H1 (cell line): Measurements from ENCODE around the gene OBP2B.

Experiments
- ASH2L ChIP-seq: fragments of 200-600, 300-600 bp; sonication (generic); IDR thresholded peaks from one replicate; pipeline ENCODE4 v1.7.1; 2017; ENCODE audit warnings: low read length
- CREB1 ChIP-seq: IDR thresholded peaks from 2 replicates; pipeline ENCODE4 v1.6.1; 2012; ENCODE audit warnings: inconsistent platforms
- CTCF ChIP-seq, 3 experiments: IDR thresholded peaks; 1 replicate in 2 of 3; 2 replicates in 1 of 3; pipeline versions ENCODE4 v1.5.1 to v1.6.1; 2011; ENCODE audit warnings: low read length in 3 of 3, mild to moderate bottlenecking in 3 of 3, inconsistent platforms in 2 of 3, low read depth in 1 of 3, moderate library complexity in 1 of 3; ENCODE audit not compliant: insufficient read depth in 1 of 3; ENCODE audit errors: control extremely low read depth in 1 of 3
- EZH2 ChIP-seq: fragments of 200-600 bp; sonication (generic); IDR thresholded peaks from 2 replicates; pipeline ENCODE4 v1.7.1; 2012; ENCODE audit warnings: low read depth, mild to moderate bottlenecking, moderate library complexity, low read length, inconsistent platforms; ENCODE audit not compliant: severe bottlenecking
- HDAC2 ChIP-seq, 2 experiments: fragments of 300-600 bp in 1 of 2; sonication (generic) in 1 of 2; IDR thresholded peaks; 2 replicates each; pipeline ENCODE4 v1.6.1; 2011 to 2012; ENCODE audit warnings: low read depth in 2 of 2, low read length in 2 of 2, mild to moderate bottlenecking in 2 of 2, moderate library complexity in 2 of 2, borderline replicate concordance in 1 of 2, inconsistent platforms in 1 of 2
- MAX ChIP-seq: IDR thresholded peaks from 2 replicates; pipeline ENCODE4 v1.6.1; 2012; ENCODE audit warnings: inconsistent platforms
- NANOG ChIP-seq: IDR thresholded peaks from 2 replicates; pipeline ENCODE4 v1.6.1; 2011; ENCODE audit warnings: low read length, low read depth, mild to moderate bottlenecking, inconsistent platforms; ENCODE audit not compliant: insufficient read depth, poor library complexity, severe bottlenecking
- POLR2AphosphoS5 ChIP-seq: IDR thresholded peaks from 2 replicates; pipeline ENCODE4 v1.6.1; 2011; ENCODE audit warnings: low read depth, low read length
- SRF ChIP-seq: IDR thresholded peaks from 2 replicates; pipeline ENCODE4 v1.6.1; 2011; ENCODE audit warnings: mild to moderate bottlenecking, low read depth, low read length, moderate library complexity
- TAF1 ChIP-seq: IDR thresholded peaks from 2 replicates; pipeline ENCODE4 v1.6.1; 2011; ENCODE audit warnings: mild to moderate bottlenecking, low read depth, low read length
- TBP ChIP-seq: IDR thresholded peaks from 2 replicates; pipeline ENCODE4 v1.6.1; 2011; ENCODE audit warnings: low read depth, low read length, improper control_type of control experiment
- TCF12 ChIP-seq: IDR thresholded peaks from 2 replicates; pipeline ENCODE4 v1.6.1; 2011; ENCODE audit warnings: low read depth, mild to moderate bottlenecking, low read length
- YY1 ChIP-seq: IDR thresholded peaks from 2 replicates; pipeline ENCODE4 v1.6.1; 2011; ENCODE audit warnings: low read depth, mild to moderate bottlenecking, low read length
- ZNF274 ChIP-seq: IDR thresholded peaks from 2 replicates; pipeline ENCODE4 v1.7.0; 2012; ENCODE audit warnings: low read length, borderline replicate concordance; ENCODE audit errors: extremely low read depth

DNA sequence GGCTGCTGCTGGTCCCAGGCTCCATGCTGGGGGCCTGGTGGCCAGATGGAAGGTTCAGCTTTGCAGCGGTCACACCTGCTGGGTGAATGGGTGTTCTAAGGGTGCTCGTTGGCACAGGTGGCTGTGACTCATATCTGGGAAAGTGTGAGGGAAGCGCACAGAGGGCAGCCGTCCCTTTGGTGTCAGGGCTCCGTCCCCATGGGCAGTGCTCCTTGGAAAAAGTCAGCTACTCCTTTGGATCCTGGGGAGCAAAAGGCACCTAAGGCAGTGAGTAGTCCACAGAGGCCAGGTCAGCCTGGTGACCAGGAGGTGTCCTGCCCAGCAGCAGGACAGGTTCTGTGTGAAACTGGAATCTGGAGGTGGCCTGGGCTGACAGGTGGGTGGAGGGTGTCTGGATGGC is 26.9 kb downstream of the OBP2B start:
- TF ChIP-seq EZH2 (no peak), ZNF274 (no peak), CTCF (IDR thresholded peaks at IDR 0.05; ENCODE audit: control extremely low read depth in 1 of 3, insufficient read depth in 1 of 3, low read depth in 1 of 3, low read length in 3 of 3) (no peak), TAF1 (no peak), POLR2AphosphoS5 (no peak), HDAC2 (IDR thresholded peaks at IDR 0.05; ENCODE audit: borderline replicate concordance in 1 of 2, low read depth in 2 of 2, low read length in 2 of 2) (no peak), NANOG (no peak), YY1 (no peak), MAX (no peak), SRF (no peak), ASH2L (no peak), CREB1 (no peak), TBP (no peak), TCF12 (no peak)
